BE2C (cell line): ENCODE measurements around the gene CNTN4.

Experiments
- DNase-seq: peaks from one replicate; pipeline ENCODE4 v3.0.0-alpha.2; 2020
- H3K27me3 ChIP-seq: fragments of 250-450 bp; sonication (Bioruptor Pico); 2 replicates; pipeline ENCODE4 v1.5.1; 2020; ENCODE audit warnings: mild to moderate bottlenecking
- H3K36me3 ChIP-seq: fragments of 250-450 bp; sonication (Bioruptor Pico); 2 replicates; pipeline ENCODE4 v1.5.1; 2020; ENCODE audit warnings: mild to moderate bottlenecking
- H3K4me1 ChIP-seq: fragments of 250-450 bp; sonication (Bioruptor Pico); 2 replicates; pipeline ENCODE4 v1.5.1; 2020
- H3K4me3 ChIP-seq: 2 replicates; pipeline ENCODE4 v1.5.1; 2011; ENCODE audit warnings: low read depth, low read length
- H3K9me3 ChIP-seq: fragments of 250-450 bp; sonication (Bioruptor Pico); 2 replicates; pipeline ENCODE4 v1.5.1; 2020
- TF ChIP-seq, protein P1 (sequence below): IDR thresholded peaks from 2 replicates; pipeline ENCODE4 v1.5.1; 2012; ENCODE audit warnings: mild to moderate bottlenecking, low read depth, low read length

CNTN4 gene

DNA sequence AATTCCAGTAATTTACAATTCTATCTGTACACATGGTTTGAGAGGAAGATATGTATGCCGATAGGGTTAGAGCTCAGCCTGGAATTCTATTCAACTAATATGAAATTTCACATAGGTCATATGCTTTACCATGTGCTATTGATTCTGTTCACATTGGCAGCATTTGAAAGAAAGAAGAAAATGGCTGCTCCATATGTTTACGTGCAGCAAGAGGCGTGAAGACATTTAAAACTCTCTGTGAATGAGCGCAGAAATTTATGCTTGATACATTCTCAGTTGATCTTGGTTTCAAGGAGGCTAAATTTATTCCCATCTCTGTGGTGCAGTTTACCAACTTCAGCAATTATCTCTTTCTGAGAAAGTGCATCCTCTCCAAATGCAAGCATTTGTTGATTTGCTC, 478.9 kb downstream of the CNTN4 start:
- Histone ChIP-seq H3K4me1 (peaks cover 6% of the 10 kb centered on the region), H3K36me3 (no peaks in the 10 kb centered on the region), H3K4me3 (no peak overlapping the region), H3K27me3 (no peaks in the 10 kb centered on the region), H3K9me3 (no peaks in the 10 kb centered on the region)
- TF ChIP-seq, protein P1, sequence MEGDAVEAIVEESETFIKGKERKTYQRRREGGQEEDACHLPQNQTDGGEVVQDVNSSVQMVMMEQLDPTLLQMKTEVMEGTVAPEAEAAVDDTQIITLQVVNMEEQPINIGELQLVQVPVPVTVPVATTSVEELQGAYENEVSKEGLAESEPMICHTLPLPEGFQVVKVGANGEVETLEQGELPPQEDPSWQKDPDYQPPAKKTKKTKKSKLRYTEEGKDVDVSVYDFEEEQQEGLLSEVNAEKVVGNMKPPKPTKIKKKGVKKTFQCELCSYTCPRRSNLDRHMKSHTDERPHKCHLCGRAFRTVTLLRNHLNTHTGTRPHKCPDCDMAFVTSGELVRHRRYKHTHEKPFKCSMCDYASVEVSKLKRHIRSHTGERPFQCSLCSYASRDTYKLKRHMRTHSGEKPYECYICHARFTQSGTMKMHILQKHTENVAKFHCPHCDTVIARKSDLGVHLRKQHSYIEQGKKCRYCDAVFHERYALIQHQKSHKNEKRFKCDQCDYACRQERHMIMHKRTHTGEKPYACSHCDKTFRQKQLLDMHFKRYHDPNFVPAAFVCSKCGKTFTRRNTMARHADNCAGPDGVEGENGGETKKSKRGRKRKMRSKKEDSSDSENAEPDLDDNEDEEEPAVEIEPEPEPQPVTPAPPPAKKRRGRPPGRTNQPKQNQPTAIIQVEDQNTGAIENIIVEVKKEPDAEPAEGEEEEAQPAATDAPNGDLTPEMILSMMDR: no peak
- no peak for DNase-seq

GRCh38 chr3:2578560-2578959, 479.9 kb downstream of the CNTN4 start:
- peaks cover 6% of the 10 kb centered on the region for H3K4me1 ChIP-seq
- no peaks in the 10 kb centered on the region for H3K27me3 ChIP-seq
- DNase-seq: no peak
- no peaks in the 10 kb centered on the region for H3K9me3 ChIP-seq
- H3K36me3 ChIP-seq: no peaks in the 10 kb centered on the region
- TF ChIP-seq, protein P1: no peak
- no peak overlapping the region for H3K4me3 ChIP-seq

DNA sequence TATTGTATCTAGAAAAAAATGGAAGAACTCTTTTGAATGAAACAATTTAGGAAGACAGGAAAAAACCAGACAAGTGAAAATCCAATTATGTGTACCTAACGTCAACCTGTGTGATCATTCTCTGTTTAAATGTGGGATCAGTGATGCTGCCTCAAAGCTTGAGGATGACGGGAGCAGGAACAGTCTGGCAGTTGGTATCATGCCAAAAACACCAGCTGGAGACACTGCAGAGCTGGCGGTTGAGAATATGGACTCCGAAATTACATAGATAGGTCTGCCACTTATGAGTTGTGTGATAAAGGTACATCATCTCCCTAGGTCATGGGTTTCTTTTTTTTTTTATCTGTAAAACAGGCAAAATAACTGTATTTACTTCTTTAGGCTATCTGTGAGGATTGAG, 480.5 kb downstream of the CNTN4 start:
- H3K4me1 ChIP-seq: peaks cover 6% of the 10 kb centered on the region
- no peaks in the 10 kb centered on the region for H3K36me3 ChIP-seq
- no peak overlapping the region for H3K4me3 ChIP-seq
- H3K27me3 ChIP-seq: no peaks in the 10 kb centered on the region
- peak; percentile 67 for DNase-seq
- TF ChIP-seq, protein P1: no peak
- H3K9me3 ChIP-seq: no peaks in the 10 kb centered on the region

- no peak overlapping the region for H3K4me3 ChIP-seq
- H3K4me1 ChIP-seq: peaks cover 6% of the 10 kb centered on the region
- no peaks in the 10 kb centered on the region for H3K36me3 ChIP-seq
- H3K27me3 ChIP-seq: no peaks in the 10 kb centered on the region
- TF ChIP-seq, protein P1: no peak
- H3K9me3 ChIP-seq: no peaks in the 10 kb centered on the region
- no peak for DNase-seq
These were observed 484.4 kb downstream of the CNTN4 start for GRCh38 chr3:2583046-2583445.

GRCh38 chr3:2589336-2589969, 490.8 kb downstream of the CNTN4 start:
- Histone ChIP-seq H3K36me3 (no peaks in the 10 kb centered on the region), H3K4me3 (no peak overlapping the region), H3K4me1 (no peaks in the 10 kb centered on the region), H3K9me3 (no peaks in the 10 kb centered on the region), H3K27me3 (no peaks in the 10 kb centered on the region)
- TF ChIP-seq, protein P1: no peak
- no peak for DNase-seq

DNA sequence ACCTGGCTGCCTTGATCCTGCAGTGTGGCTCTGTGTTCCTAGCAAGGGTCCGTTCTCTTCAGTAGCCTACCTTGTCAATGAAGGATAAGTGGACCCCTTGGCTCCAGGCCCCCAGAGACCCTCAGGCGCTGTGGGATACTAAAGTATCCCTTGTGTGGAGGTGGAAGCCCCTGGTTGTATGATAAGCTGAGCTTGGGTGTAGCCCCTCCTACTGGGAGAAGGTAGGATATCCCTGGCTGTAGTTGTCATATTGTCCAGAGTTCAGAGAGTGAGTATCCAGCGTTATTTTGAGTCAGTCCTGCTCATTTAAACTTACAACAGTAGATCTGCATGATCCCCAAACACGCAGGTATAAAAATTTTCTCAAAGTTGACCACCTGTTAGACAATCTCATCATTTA, 496.8 kb downstream of the CNTN4 start:
- Histone ChIP-seq H3K36me3 (no peaks in the 10 kb centered on the region), H3K4me1 (no peaks in the 10 kb centered on the region), H3K9me3 (no peaks in the 10 kb centered on the region), H3K4me3 (no peak overlapping the region), H3K27me3 (no peaks in the 10 kb centered on the region)
- TF ChIP-seq, protein P1: peak; percentile 22; the same call in 1 of the 2 replicates
- peak; percentile 3 for DNase-seq
